HepG2 (cell line): ENCODE results near the gene CPSF6. TPM values are rescaled to one million over a fixed set of nuclear protein-coding genes. Genes with fewer than 3 reads are reported as not detected.

Source experiments
- AKNA ChIP-seq: sonication (generic); formaldehyde crosslinking; IDR thresholded peaks from 2 replicates; pipeline ENCODE4 v1.4.0; 2020; ENCODE audit warnings: missing genetic modification reagents, borderline replicate concordance
- ATF3 ChIP-seq: sonication (generic); formaldehyde crosslinking; IDR thresholded peaks from 2 replicates; pipeline ENCODE4 v1.4.0; 2020; ENCODE audit warnings: missing genetic modification reagents
- EP300 ChIP-seq, 3 experiments: sonication (generic) in 1 of 3; formaldehyde crosslinking in 1 of 3; IDR thresholded peaks; 2 replicates each; pipeline versions ENCODE4 v1.5.1 to v1.6.1; 2011 to 2020; ENCODE audit warnings: low read depth in 2 of 3, low read length in 2 of 3, borderline replicate concordance in 1 of 3, improper control_type of control experiment in 1 of 3, mild to moderate bottlenecking in 1 of 3, missing genetic modification reagents in 1 of 3, moderate library complexity in 1 of 3
- FUBP1 ChIP-seq: sonication (generic); formaldehyde crosslinking; IDR thresholded peaks from 2 replicates; pipeline ENCODE4 v1.5.1; 2020; ENCODE audit warnings: missing genetic modification reagents, mild to moderate bottlenecking, borderline replicate concordance
- MIXL1 ChIP-seq: IDR thresholded peaks from 2 replicates; pipeline ENCODE4 v1.6.1; 2016
- MTA1 ChIP-seq: sonication (generic); formaldehyde crosslinking; IDR thresholded peaks from 2 replicates; pipeline ENCODE4 v1.4.0; 2020; ENCODE audit warnings: missing genetic modification reagents, mild to moderate bottlenecking, borderline replicate concordance
- POLR2A ChIP-seq, 2 experiments: IDR thresholded peaks; 2 replicates each; pipeline ENCODE4 v1.6.1; 2011; ENCODE audit warnings: low read depth in 2 of 2, low read length in 2 of 2, mild to moderate bottlenecking in 1 of 2, moderate library complexity in 1 of 2; ENCODE audit not compliant: insufficient read depth in 1 of 2
- RCOR2 ChIP-seq: IDR thresholded peaks from 2 replicates; pipeline ENCODE4 v1.6.1; 2016; ENCODE audit warnings: missing biosample characterization, missing genetic modification reagents
- REXO4 ChIP-seq: sonication (generic); formaldehyde crosslinking; IDR thresholded peaks from 2 replicates; pipeline ENCODE4 v1.8.0; 2022; ENCODE audit warnings: missing genetic modification reagents, mild to moderate bottlenecking, borderline replicate concordance
- SALL2 ChIP-seq: sonication (generic); formaldehyde crosslinking; IDR thresholded peaks from 2 replicates; pipeline ENCODE4 v1.8.1; 2023; ENCODE audit warnings: mild to moderate bottlenecking, missing genetic modification reagents, inconsistent platforms
- SKI ChIP-seq: fragments of 450-650 bp; IDR thresholded peaks from one replicate; pipeline ENCODE4 v1.6.1; 2018; ENCODE audit warnings: mild to moderate bottlenecking; ENCODE audit not compliant: partially characterized antibody
- TAF15 ChIP-seq: fragments of 200-400 bp; formaldehyde crosslinking; IDR thresholded peaks from one replicate; pipeline ENCODE4 v1.6.1; 2018; ENCODE audit warnings: mild to moderate bottlenecking, low read depth, low read length; ENCODE audit not compliant: poor library complexity, severe bottlenecking
- TFAP4 ChIP-seq: sonication (generic); IDR thresholded peaks from 2 replicates; pipeline ENCODE4 v1.6.1; 2016; ENCODE audit warnings: low read depth, borderline replicate concordance
- ZBTB34 ChIP-seq: sonication (generic); formaldehyde crosslinking; IDR thresholded peaks from 2 replicates; pipeline ENCODE4 v1.8.0; 2022; ENCODE audit warnings: mild to moderate bottlenecking, missing genetic modification reagents
- ZFP36 ChIP-seq: fragments of 150-350 bp; IDR thresholded peaks from 2 replicates; pipeline ENCODE4 v1.6.1; 2018; ENCODE audit warnings: borderline replicate concordance, low read length, low read depth; ENCODE audit not compliant: partially characterized antibody
- ZNF24 ChIP-seq: fragments of 450-650 bp; IDR thresholded peaks from 2 replicates; pipeline ENCODE4 v1.6.1; 2017; ENCODE audit warnings: antibody characterized with exemption, mild to moderate bottlenecking
- ZNF337 ChIP-seq: sonication (generic); formaldehyde crosslinking; IDR thresholded peaks from 2 replicates; pipeline ENCODE4 v1.5.1; 2020; ENCODE audit warnings: missing genetic modification reagents, low read depth, mild to moderate bottlenecking, borderline replicate concordance
- ZNF354B ChIP-seq: sonication (generic); formaldehyde crosslinking; IDR thresholded peaks from 2 replicates; pipeline ENCODE4 v1.8.0; 2022; ENCODE audit warnings: mild to moderate bottlenecking, missing genetic modification reagents
- ZNF569 ChIP-seq: sonication (generic); formaldehyde crosslinking; IDR thresholded peaks from 2 replicates; pipeline ENCODE4 v1.5.0; 2020; ENCODE audit warnings: mild to moderate bottlenecking, missing genetic modification reagents, moderate library complexity, borderline replicate concordance
- ZNF570 ChIP-seq: sonication (generic); formaldehyde crosslinking; IDR thresholded peaks from 2 replicates; pipeline ENCODE4 v1.4.0; 2020; ENCODE audit warnings: mild to moderate bottlenecking, missing genetic modification reagents, borderline replicate concordance
- polyA plus RNA-seq, 8 experiments: library from polyadenylated mRNA; depleted of rRNA in 3 of 8; stranded (reverse) in 7 of 8; unstranded in 1 of 8; fragments of >200 nt; fragmentation: Illumina TruSeq in 4 of 8; extraction: Trizol in 4 of 8; gene quantifications; 2 replicates each; pipeline versions ENCODE4 v1.2.1 to v1.2.3, GENCODE V29; 2011 to 2016; ENCODE audit warnings: low read depth in 4 of 8, missing spikeins in 1 of 8, mixed read lengths in 1 of 8; ENCODE audit not compliant: insufficient read depth in 1 of 8
- total RNA-seq, 5 experiments: library from RNA; depleted of rRNA; stranded (reverse); fragments of >200 nt; fragmentation: Illumina TruSeq; extraction: Trizol; gene quantifications; 2 replicates each; pipeline ENCODE4 v1.2.3, GENCODE V29; 2016; ENCODE audit warnings: low read depth in 1 of 5

The CPSF6 gene
- total and polyA plus RNA-seq, 2 of the 13 experiments (the other 11 are each of a cell fraction or from before 2014, with no cell fraction given), result 41.8 to 71.0 TPM

- TF ChIP-seq REXO4 (CRISPR knock-in tag) (no peak), ZBTB34 (no peak), ATF3 (peak; percentile 48), RCOR2 (no peak), ZFP36 (no peak), TAF15 (peak; percentile 78), TFAP4 (no peak), ZNF24 (no peak), SKI (peak; percentile 75), AKNA (no peak), MIXL1 (CRISPR knock-in tag) (no peak), POLR2A (IDR thresholded peaks at IDR 0.05; ENCODE audit: insufficient read depth in 1 of 2, low read depth in 2 of 2, low read length in 2 of 2) (peak; percentile 74 to 85), ZNF337 (CRISPR knock-in tag) (no peak), SALL2 (CRISPR knock-in tag) (peak; percentile 46; the same call in 1 of the 2 replicates), EP300 (IDR thresholded peaks at IDR 0.05; ENCODE audit: low read depth in 2 of 2, low read length in 2 of 2) (no peak; a peak in 1 of 4 replicates), EP300 (CRISPR knock-in tag; IDR thresholded peaks at IDR 0.05; ENCODE audit: borderline replicate concordance) (no peak), ZNF570 (CRISPR knock-in tag) (no peak), FUBP1 (no peak), MTA1 (CRISPR knock-in tag) (no peak), ZNF354B (CRISPR knock-in tag) (no peak), ZNF569 (CRISPR knock-in tag) (no peak)
These were observed at the start of gene CPSF6 (continued) for GRCh38 chr12:69239352-69239921.
